ENCODE results near the gene MDFI.

- no peak for TF ChIP-seq RARB (CRISPR knock-in tag; IDR thresholded peaks at IDR 0.05)
- no peak for TF ChIP-seq ARNTL (CRISPR knock-in tag; IDR thresholded peaks at IDR 0.05; ENCODE audit: borderline replicate concordance, low read depth)
- TF ChIP-seq PPARA (CRISPR knock-in tag; IDR thresholded peaks at IDR 0.05; ENCODE audit: borderline replicate concordance), result no peak
- TF ChIP-seq ZNF8 (CRISPR knock-in tag; IDR thresholded peaks at IDR 0.05), result no peak
- TF ChIP-seq, protein P1, sequence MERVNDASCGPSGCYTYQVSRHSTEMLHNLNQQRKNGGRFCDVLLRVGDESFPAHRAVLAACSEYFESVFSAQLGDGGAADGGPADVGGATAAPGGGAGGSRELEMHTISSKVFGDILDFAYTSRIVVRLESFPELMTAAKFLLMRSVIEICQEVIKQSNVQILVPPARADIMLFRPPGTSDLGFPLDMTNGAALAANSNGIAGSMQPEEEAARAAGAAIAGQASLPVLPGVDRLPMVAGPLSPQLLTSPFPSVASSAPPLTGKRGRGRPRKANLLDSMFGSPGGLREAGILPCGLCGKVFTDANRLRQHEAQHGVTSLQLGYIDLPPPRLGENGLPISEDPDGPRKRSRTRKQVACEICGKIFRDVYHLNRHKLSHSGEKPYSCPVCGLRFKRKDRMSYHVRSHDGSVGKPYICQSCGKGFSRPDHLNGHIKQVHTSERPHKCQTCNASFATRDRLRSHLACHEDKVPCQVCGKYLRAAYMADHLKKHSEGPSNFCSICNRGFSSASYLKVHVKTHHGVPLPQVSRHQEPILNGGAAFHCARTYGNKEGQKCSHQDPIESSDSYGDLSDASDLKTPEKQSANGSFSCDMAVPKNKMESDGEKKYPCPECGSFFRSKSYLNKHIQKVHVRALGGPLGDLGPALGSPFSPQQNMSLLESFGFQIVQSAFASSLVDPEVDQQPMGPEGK (CRISPR knock-in tag; IDR thresholded peaks at IDR 0.05; ENCODE audit: borderline replicate concordance), result no peak
- no peak for TF ChIP-seq ISL1 (CRISPR knock-in tag; IDR thresholded peaks at IDR 0.05)
- TF ChIP-seq TSHZ2 (CRISPR knock-in tag; IDR thresholded peaks at IDR 0.05), result no peak
- TF ChIP-seq ESRRG (CRISPR knock-in tag; IDR thresholded peaks at IDR 0.05), result no peak
- TF ChIP-seq, protein P2, sequence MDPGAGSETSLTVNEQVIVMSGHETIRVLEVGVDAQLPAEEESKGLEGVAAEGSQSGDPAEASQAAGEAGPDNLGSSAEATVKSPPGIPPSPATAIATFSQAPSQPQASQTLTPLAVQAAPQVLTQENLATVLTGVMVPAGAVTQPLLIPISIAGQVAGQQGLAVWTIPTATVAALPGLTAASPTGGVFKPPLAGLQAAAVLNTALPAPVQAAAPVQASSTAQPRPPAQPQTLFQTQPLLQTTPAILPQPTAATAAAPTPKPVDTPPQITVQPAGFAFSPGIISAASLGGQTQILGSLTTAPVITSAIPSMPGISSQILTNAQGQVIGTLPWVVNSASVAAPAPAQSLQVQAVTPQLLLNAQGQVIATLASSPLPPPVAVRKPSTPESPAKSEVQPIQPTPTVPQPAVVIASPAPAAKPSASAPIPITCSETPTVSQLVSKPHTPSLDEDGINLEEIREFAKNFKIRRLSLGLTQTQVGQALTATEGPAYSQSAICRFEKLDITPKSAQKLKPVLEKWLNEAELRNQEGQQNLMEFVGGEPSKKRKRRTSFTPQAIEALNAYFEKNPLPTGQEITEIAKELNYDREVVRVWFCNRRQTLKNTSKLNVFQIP (CRISPR knock-in tag; IDR thresholded peaks at IDR 0.05; ENCODE audit: borderline replicate concordance, low read depth), result no peak
- no peak for TF ChIP-seq ZNF70 (CRISPR knock-in tag; IDR thresholded peaks at IDR 0.05)
- TF ChIP-seq ZFP3 (CRISPR knock-in tag; IDR thresholded peaks at IDR 0.05), result no peak
- no peak for TF ChIP-seq ZNF565 (CRISPR knock-in tag; conservative IDR thresholded peaks at IDR 0.05; ENCODE audit: low read depth)
These were observed 6.8 kb downstream of the MDFI start for GRCh38 chr6:41645007-41645618.
